ENCODE data around the gene NHP2.
"Not testable (repeated sequence)": the region's sequence is repeated elsewhere in the genome, so short reads cannot be mapped to it uniquely, and the experiment has no call there.

- TF ChIP-seq CTCF, POLR2A (IDR thresholded peaks at IDR 0.05): not testable (repeated sequence)
These were observed 26.2 kb downstream of the NHP2 start for GRCh38 chr5:178127300-178128009.
